Activated CD4-positive, alpha-beta T cell treated with anti-CD3 and anti-CD28 coated beads, Interleukin-2, amount 10 ng/mL, durations not matched to agents 7 days and 5 days (primary cell): ENCODE results near the gene CAMK2N2. TPM values are rescaled to one million over a fixed set of nuclear protein-coding genes. Genes with fewer than 3 reads are reported as not detected.
A peak's percentile ranks its signal among the peaks of the same experiment; 100 is the strongest.

Experiments used
- CTCF ChIA-PET: fragments of 350-600 bp; sonication (Branson Sonifier 250); formaldehyde crosslinking; loops from one replicate; lab custom pipeline; 2021; ENCODE audit warnings: antibody characterized with exemption; lab: Charles Lee
- POLR2A ChIA-PET: fragments of 350-600 bp; sonication (Branson Sonifier 250); formaldehyde crosslinking; loops from one replicate; lab custom pipeline; 2021; ENCODE audit warnings: antibody characterized with exemption; lab: Charles Lee
- DNase-seq: peaks from one replicate; pipeline ENCODE4 v3.0.0-alpha.2; 2020
- H3K27ac Mint-ChIP-seq: one replicate; pipeline ENCODE4 v1.8.0; 2021; ENCODE audit warnings: mild to moderate bottlenecking, moderate library complexity, mixed read lengths
- H3K27me3 Mint-ChIP-seq: one replicate; pipeline ENCODE4 v1.8.0; 2021; ENCODE audit warnings: mixed read lengths
- H3K36me3 Mint-ChIP-seq: one replicate; pipeline ENCODE4 v1.8.0; 2021; ENCODE audit warnings: low read depth, mixed read lengths
- H3K4me1 Mint-ChIP-seq: one replicate; pipeline ENCODE4 v1.8.0; 2021; ENCODE audit warnings: mixed read lengths
- H3K4me3 Mint-ChIP-seq: one replicate; pipeline ENCODE4 v1.8.0; 2021; ENCODE audit warnings: mild to moderate bottlenecking, moderate library complexity, mixed read lengths
- H3K9me3 Mint-ChIP-seq: one replicate; pipeline ENCODE4 v1.8.0; 2021; ENCODE audit warnings: mixed read lengths
- total RNA-seq, 2 experiments: library from RNA; stranded (reverse); gene quantifications; one replicate each; pipeline ENCODE4 v1.2.3, GENCODE V29; 2021

CAMK2N2 gene
- total RNA-seq, 2 experiments from 2014 or later: not detected

DNA sequence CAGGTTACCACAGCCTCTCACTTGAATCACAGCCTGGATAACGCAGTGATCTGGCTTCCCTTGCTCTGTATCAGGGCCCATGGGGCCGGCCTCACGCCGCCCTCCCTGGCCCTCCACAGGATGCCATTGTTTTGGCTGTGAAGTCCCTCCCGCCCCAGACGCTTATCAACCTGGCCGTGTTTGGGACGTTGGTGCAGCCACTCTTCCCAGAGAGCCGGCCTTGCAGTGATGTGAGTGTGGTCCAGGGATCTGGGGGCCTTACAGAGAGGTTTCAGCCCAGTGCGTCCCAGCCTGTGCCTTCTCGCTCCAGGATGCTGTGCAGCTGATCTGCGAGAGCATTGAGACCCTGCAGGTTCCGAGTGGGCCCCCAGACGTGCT lies 25.3 kb downstream of the CAMK2N2 start:
- H3K4me1 Mint-ChIP-seq: peaks cover 4% of the 10 kb centered on the region

DNA sequence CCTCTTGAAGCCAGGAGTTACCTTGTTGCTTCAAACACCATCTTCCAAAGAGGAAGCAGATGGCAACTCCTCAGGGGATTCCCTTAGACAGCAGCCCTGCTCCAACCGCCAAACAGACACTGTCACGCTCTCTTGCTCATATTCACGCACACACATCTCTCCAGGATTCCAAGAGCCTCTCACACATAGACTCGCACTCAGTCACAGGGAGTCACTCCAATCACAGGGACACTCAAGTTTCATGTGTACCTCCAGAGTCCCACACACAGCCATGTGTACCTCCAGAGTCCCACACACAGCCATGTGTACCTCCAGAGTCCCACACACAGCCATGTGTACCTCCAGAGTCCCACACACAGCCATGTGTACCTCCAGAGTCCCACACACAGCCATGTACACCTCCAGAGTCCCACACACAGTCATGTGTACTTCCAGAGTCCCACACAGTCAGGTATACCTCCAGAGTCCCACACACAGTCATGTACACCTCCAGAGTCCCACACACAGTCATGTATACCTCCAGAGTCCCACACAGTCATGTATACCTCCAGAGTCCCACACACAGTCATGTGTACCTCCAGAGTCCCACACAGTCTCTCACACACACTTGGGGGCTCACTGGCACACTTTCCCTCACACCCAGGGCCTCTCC lies 25.8 kb downstream of the CAMK2N2 start:
- CTCF ChIA-PET: interaction anchor here (3.0 kb wide), 1 partner anchor 8 kb away, joined by 16 read pairs; no protein-coding TSS in a partner anchor
- POLR2A ChIA-PET: no interaction called here
- DNase-seq: no peak
- Mint-ChIP-seq H3K4me1 (peaks cover 6% of the 10 kb centered on the region), H3K27ac (no peak overlapping the region), H3K36me3 (no peaks in the 10 kb centered on the region), H3K27me3 (peaks cover 20% of the 10 kb centered on the region), H3K9me3 (no peaks in the 10 kb centered on the region), H3K4me3 (no peak overlapping the region)

More for the DNA sequence above, 25.3 kb downstream of the CAMK2N2 start:
- CTCF ChIA-PET: interaction anchor here (1.4 to 3.0 kb wide), 2 partner anchors 8 to 11 kb away, joined by 3 to 16 read pairs; no protein-coding TSS in a partner anchor
- Mint-ChIP-seq H3K9me3 (no peaks in the 10 kb centered on the region), H3K36me3 (no peaks in the 10 kb centered on the region), H3K4me3 (no peak overlapping the region), H3K27ac (no peak overlapping the region), H3K27me3 (peaks cover 18% of the 10 kb centered on the region)
- POLR2A ChIA-PET: no interaction called here
- no peak for DNase-seq

DNA sequence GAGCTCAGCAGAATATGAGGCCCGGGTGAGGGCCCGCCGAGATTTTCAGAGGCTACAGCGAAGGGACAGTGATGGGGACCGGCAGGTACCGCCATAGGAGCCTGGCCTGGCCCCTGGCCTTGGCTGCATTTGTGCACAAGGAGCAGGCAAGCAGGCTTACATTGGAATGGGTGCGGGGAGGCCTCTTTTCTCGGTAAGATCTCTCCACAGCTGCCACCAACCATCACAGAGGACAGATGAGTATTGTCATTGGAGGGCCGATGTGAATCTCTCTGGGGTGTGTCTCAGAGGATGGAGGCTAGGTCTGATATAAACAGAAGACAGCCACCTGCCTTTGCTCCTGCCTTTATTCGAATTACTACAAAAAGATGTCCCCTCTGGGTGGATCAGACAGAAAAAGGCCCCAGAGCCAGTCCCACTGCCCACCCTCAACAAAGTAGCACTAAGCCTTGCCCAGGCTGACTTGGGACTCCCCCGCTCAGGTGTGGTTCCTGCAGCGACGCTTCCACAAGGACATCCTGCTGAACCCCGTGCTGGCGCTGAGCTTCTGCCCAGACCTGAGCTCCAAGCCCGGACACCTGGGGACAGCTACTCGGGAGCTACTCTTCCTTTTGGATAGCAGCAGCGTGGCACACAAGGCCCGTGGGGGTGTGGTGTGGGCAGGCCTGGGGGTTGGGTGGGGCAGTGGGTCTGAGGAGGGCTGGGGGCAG lies 26.5 kb downstream of the CAMK2N2 start:
- no peak for DNase-seq
- Mint-ChIP-seq H3K4me3 (no peak overlapping the region), H3K27ac (no peak overlapping the region), H3K9me3 (no peaks in the 10 kb centered on the region), H3K4me1 (peaks cover 6% of the 10 kb centered on the region), H3K36me3 (no peaks in the 10 kb centered on the region), H3K27me3 (peaks cover 20% of the 10 kb centered on the region)
- ChIA-PET CTCF (no interaction called here), POLR2A (no interaction called here)

DNA sequence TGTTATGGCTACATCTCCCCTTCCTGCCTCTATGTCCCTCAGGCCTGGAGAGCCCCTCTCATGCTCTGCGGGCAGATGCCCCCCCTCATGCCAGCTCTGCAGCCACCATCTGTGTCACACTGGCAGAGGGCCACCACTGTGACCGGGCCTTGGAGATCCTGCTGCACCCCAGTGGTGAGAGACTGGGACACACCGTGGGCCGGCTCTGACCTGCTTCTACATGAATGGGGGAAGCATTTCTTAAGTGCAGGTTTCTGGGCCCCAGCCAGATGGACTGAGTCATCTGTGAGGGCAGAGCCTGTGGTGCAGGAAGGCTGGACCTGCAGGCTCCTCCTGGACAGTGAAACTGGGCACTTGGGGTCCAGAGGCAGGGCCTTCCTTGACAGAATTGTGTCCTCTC lies 27.1 kb downstream of the CAMK2N2 start:
- Mint-ChIP-seq H3K4me1 (peaks cover 6% of the 10 kb centered on the region), H3K27ac (no peak overlapping the region), H3K27me3 (peaks cover 22% of the 10 kb centered on the region), H3K4me3 (no peak overlapping the region), H3K9me3 (no peaks in the 10 kb centered on the region), H3K36me3 (no peaks in the 10 kb centered on the region)
- ChIA-PET CTCF (no interaction called here), POLR2A (no interaction called here)
- DNase-seq: no peak

DNA sequence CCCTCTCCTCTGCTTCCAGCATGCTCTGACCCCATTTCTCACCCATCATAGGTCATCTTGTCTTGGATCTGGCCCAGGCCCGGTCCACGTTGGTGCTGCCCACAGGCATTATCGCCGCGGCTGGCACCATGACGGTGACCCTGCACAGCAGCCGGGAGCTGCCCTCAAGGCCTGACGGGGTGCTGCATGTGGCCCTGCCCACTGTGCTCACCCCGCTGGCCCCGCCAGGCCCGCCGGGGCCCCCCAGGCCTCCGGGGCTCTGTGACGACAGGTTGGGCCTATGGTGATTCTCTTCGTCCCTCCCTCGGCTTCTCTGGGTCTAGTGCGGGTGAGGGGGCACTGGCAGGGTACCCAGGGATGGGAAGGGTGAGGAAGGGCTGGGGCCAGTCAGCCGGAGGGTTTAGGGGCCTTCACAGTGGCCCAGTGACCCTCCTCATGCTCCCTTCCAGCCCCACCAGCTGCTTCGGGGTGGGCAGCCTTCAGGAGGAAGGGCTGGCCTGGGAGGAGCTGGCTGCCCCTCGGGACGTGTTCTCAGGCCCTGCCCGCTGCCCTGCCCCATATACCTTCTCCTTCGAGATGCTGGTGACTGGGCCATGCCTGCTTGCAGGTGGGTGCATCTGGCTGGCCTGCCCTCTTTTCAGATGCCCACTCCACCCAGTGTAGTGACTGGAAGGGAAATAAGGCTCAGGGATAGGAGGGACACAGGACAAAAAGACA lies 28.1 kb downstream of the CAMK2N2 start:
- H3K27ac Mint-ChIP-seq: no peak overlapping the region
- H3K4me3 Mint-ChIP-seq: no peak overlapping the region
- POLR2A ChIA-PET: no interaction called here
- H3K27me3 Mint-ChIP-seq: peaks cover 32% of the 10 kb centered on the region
- DNase-seq: no peak
- H3K9me3 Mint-ChIP-seq: no peaks in the 10 kb centered on the region
- no peaks in the 10 kb centered on the region for H3K36me3 Mint-ChIP-seq
- H3K4me1 Mint-ChIP-seq: peaks cover 10% of the 10 kb centered on the region
- CTCF ChIA-PET: interaction anchor here (1.0 kb wide), 1 partner anchor 84 kb away, joined by 4 read pairs; no protein-coding TSS in a partner anchor

- Mint-ChIP-seq H3K4me1 (peaks cover 10% of the 10 kb centered on the region), H3K9me3 (no peaks in the 10 kb centered on the region), H3K36me3 (no peaks in the 10 kb centered on the region), H3K27ac (no peak overlapping the region), H3K4me3 (peak overlapping the region; percentile 8), H3K27me3 (peaks cover 42% of the 10 kb centered on the region)
- POLR2A ChIA-PET: no interaction called here
- DNase-seq: no peak
- CTCF ChIA-PET: interaction anchor here (1.1 kb wide), 1 partner anchor 17 kb away, joined by 3 read pairs; no protein-coding TSS in a partner anchor
These were observed 29.7 kb downstream of the CAMK2N2 start for GRCh38 chr3:184231671-184232070.

- DNase-seq: no peak
- no peaks in the 10 kb centered on the region for H3K36me3 Mint-ChIP-seq
- ChIA-PET CTCF (interaction anchor here (1.1 to 1.4 kb wide), 2 partner anchors 16 to 19 kb away, joined by 3 read pairs; no protein-coding TSS in a partner anchor), POLR2A (no interaction called here)
- H3K27ac Mint-ChIP-seq: no peak overlapping the region
- peaks cover 47% of the 10 kb centered on the region for H3K27me3 Mint-ChIP-seq
- no peaks in the 10 kb centered on the region for H3K9me3 Mint-ChIP-seq
- H3K4me1 Mint-ChIP-seq: peaks cover 10% of the 10 kb centered on the region
- H3K4me3 Mint-ChIP-seq: peak overlapping the region; percentile 8
These were observed 30.5 kb downstream of the CAMK2N2 start for GRCh38 chr3:184230603-184231528.

DNA sequence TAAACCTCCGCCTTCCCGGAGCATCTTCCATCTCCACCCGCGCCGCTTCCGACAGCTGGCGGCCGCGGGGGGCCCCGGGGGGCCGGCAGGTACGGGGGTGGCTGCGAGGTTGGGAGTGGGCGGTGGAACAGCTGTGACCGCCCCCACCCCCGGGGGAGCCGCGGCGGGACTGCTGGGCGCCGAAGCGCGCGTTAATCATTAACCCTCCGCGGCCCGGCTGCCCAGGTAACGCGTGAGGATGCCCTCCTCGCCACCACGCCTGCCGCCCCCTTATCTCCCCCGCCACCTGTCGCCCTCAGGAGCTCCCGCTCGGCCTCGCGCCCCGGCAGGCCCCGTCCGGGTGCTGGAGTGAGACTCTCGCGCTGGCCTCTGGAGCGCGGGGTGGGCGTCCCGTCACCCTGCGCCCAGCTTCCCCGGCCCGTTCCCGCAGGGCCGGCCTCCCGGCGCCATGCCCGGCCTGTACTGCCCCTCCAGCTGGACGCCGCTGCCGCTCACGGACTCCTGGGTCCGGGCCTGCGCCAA lies 31.2 kb downstream of the CAMK2N2 start:
- Mint-ChIP-seq H3K4me1 (peaks cover 10% of the 10 kb centered on the region), H3K36me3 (no peaks in the 10 kb centered on the region), H3K9me3 (no peaks in the 10 kb centered on the region), H3K27me3 (peaks cover 52% of the 10 kb centered on the region), H3K4me3 (no peak overlapping the region), H3K27ac (no peak overlapping the region)
- DNase-seq: no peak
- ChIA-PET CTCF (interaction anchor here (1.0 to 1.4 kb wide), 3 partner anchors 14 to 20 kb away, joined by 3 to 5 read pairs (median 4); no protein-coding TSS in a partner anchor), POLR2A (no interaction called here)

DNA sequence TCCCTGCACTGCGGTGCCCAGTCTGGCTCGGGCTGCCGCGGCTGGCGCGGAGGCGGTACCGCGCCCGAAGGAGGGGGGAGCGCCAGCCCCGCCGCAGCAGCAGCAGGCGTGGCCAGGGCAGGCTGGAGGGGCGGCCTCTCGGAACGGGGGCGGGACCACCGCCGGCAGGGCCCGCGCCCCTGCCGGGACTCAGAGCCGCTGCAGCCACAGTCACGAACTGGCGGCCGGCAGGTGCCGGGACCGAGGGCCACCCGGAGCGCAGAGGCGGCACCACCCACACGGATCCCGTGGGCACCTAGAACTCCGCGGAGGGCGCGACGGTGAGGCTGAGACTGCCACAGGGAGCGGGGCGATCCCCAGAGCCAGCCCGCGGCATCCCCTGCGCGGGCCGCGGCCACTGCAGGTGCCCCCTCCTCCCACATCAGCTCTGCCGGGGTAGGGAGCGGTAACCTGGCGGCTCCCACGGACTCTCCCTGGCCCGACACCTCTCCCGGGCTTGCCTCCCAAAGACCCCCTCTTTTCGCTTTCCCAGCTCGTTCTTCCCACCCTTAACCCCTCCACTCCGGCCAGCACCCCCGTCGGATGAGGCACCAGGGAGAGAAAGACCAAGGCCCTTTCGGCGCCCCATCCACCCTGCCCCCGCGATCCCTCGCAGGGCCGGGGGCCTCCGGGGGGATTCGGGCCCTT lies 31.8 kb downstream of the CAMK2N2 start, which contains the start of gene VWA5B2:
VWA5B2 (plus strand) TSS at position 192 of the 687 bp plus-strand sequence. CDS start 944 bp downstream, outside the sequence.
- DNase-seq: peak; percentile 55
- POLR2A ChIA-PET: no interaction called here
- Mint-ChIP-seq H3K4me3 (peak within 1 kb of the TSS; percentile 50), H3K27ac (no peak within 1 kb of the TSS), H3K9me3 (no peaks in the 10 kb centered on the region), H3K4me1 (peaks cover 10% of the 10 kb centered on the region), H3K36me3 (no peaks in the 10 kb centered on the region), H3K27me3 (peaks cover 53% of the 10 kb centered on the region)
- CTCF ChIA-PET: interaction anchor here (1.0 to 1.4 kb wide), 3 partner anchors 14 to 21 kb away, joined by 3 to 5 read pairs (median 4); no protein-coding TSS in a partner anchor

DNA sequence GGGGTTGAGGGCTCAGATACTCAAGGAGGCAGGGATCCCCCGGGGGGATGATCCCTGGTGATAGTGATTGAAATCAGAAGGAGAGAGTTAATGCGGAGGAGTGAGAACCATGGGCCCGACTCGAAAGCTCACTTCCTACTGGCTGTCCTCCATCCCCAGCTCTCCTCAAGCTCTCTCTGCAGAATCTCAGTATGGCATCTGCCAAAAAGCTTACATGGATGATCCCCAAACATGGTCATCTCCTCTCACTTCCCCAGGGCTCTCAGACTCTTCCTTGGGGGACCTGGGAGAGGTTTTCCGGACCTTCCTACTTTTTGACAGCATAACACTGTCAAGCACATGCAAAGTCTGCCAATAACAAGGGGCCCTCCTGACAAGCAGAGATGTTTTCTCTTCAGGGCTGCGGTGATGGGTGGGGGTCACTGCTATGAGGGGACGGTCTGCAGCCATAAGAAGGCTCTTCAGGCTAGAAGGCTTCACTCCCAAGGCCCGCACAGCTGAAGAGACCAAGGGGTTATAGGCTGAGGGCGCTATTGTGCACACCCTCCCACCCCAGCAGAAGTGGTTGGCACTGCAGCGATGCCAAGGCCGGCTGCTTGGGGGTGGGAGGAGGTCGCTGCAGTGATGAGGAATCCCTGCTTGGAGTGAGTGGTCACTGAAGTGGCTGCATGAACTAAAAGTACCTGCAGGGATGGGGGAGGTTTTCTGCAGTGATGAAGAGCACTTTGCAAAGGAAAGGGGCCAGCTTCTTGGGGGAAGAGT lies 32.8 kb downstream of the CAMK2N2 start:
- Mint-ChIP-seq H3K36me3 (no peaks in the 10 kb centered on the region), H3K4me1 (peaks cover 10% of the 10 kb centered on the region), H3K27ac (no peak overlapping the region), H3K27me3 (peaks cover 57% of the 10 kb centered on the region), H3K4me3 (peak overlapping the region; percentile 50), H3K9me3 (no peaks in the 10 kb centered on the region)
- CTCF ChIA-PET: interaction anchor here (0.8 to 2.9 kb wide), 13 partner anchors 9 to 330 kb away, joined by 3 to 16 read pairs (median 4); partner anchors contain the start of gene ABCF3
- DNase-seq: no peak
- POLR2A ChIA-PET: interaction anchor here (0.6 kb wide), 1 partner anchor 77 kb away, joined by 3 read pairs; no protein-coding TSS in a partner anchor
